ENCODE measurements around the gene THBS3.
"Not testable (repeated sequence)": the region's sequence is repeated elsewhere in the genome, so short reads cannot be mapped to it uniquely, and the experiment has no call there.

Gene THBS3

DNA sequence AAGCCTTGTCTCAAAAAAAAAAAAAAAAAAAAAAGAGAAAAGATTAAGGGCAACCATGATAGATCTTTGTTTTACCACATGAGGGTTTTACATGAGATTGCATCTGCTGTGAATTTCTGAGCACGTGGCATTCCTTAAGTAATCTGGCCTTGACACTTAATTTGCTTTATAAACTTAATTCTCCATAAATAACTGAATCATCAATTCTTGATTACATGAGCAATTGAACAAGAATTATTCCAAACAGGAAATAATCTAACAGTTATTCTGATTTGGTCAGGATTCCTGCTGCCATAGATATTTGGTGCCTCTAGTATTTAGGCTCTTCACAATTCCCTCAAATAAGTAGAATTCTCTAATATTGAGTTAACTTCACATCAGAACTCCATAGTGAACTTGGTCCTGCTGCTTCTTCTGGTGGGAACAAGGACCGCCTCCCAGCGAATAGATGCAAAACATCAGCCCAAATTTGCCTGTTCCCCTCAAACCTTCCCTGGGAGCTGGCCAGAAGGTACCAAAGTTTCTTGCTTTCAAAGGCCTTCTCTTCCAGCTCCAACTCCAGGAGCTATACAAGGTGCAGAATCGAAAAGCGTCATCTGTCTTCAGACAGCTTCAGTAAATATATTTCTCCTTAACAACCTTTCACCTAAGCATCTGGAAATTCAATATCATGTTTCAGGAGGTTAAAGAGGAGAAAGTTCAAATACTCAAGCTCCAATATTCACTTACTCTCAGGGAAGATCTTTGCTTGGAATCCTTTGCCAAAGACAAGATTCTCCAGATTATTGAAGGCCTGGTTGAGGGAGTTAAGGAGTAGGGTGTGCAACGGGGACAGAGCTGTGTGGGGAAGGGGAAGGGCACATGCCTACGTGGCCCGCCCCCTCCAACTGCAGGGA is 35.6 kb downstream of the THBS3 start:
- TF ChIP-seq, protein P1, sequence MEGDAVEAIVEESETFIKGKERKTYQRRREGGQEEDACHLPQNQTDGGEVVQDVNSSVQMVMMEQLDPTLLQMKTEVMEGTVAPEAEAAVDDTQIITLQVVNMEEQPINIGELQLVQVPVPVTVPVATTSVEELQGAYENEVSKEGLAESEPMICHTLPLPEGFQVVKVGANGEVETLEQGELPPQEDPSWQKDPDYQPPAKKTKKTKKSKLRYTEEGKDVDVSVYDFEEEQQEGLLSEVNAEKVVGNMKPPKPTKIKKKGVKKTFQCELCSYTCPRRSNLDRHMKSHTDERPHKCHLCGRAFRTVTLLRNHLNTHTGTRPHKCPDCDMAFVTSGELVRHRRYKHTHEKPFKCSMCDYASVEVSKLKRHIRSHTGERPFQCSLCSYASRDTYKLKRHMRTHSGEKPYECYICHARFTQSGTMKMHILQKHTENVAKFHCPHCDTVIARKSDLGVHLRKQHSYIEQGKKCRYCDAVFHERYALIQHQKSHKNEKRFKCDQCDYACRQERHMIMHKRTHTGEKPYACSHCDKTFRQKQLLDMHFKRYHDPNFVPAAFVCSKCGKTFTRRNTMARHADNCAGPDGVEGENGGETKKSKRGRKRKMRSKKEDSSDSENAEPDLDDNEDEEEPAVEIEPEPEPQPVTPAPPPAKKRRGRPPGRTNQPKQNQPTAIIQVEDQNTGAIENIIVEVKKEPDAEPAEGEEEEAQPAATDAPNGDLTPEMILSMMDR (conservative IDR thresholded peaks at IDR 0.05; ENCODE audit: low read length): no peak
- peak overlapping the region; percentile 98 for H3K4me3 ChIP-seq (ENCODE audit: low read length)
- no peak for DNase-seq (ENCODE audit: low read depth)

DNA sequence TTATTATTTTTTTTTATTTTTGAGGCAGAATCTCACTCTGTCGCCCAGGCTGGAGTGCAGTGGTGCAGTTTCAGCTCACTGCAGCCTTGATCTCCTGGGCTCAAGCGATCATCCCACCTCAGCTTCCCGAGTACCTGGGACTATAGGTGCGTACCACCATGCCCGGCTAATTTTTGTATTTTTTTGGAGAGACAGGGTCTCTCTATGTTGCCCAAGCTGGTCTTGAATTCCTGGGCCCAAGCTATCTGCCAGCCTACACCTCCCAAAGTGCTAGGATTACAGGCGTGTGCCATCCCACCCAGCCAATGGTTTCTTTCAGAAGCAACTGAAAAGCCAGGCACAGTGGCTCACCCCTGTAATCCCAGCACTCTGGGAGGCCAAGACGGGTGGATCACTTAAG is 36.9 kb downstream of the THBS3 start:
- TF ChIP-seq, protein P1 (conservative IDR thresholded peaks at IDR 0.05; ENCODE audit: low read length): no peak
- DNase-seq (ENCODE audit: low read depth): no peak
- no peak overlapping the region for H3K4me3 ChIP-seq (ENCODE audit: low read length)

DNA sequence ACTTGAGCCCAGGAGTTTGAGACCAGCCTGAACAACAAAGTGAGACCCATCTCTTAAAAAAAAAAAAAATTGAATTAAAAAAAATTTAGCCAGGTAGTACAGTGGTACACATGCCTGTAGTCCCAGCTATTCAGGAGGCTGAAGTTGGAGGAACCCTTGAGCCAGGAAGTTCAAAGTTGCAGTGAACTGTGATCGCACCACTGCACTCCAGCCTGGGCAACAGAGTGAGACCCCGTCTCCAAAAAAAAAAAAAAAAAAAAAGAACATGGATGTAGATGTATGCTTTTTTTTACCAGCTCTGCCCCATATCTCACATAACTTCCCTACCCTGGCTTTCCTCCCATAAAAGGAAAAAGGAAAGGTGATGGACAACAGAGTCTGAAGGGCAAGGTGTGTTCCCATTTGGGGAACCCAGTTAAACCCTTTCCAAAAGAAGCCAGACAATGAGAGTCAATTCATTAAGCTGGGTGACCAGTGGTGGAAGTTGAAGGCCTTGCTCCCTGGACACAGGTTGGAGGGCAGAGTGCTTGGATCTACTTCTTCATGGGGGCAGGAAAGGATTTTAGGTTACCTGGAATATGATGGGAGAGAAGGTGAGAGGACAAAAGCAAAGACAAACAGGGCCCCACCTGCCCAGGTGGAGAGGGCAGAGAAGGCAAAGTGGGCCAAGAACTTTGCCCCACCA is 37.5 kb downstream of the THBS3 start:
- no peak for DNase-seq (ENCODE audit: low read depth)

DNA sequence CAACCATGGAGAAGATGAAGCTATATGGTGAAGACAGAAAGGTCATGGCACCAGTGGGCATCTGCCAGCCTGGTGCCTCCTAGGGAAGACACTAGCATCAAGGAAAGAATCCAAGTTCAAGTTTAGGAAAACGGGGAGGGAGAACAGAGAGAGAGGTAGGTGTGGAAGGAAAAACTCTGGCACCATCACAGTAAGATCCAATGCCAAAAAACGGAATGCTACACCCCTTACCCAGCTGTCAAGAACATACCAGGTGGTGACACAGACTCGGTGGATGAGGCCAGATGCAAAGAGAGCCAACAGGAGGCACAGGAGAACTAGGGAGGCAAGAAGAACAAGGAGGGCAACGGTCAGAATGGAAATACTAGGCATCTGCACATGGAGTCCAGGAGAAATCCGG is 38.2 kb downstream of the THBS3 start:
- TF ChIP-seq, protein P1 (conservative IDR thresholded peaks at IDR 0.05; ENCODE audit: low read length): no peak
- DNase-seq (ENCODE audit: low read depth): no peak
- H3K4me3 ChIP-seq (ENCODE audit: low read length): no peak overlapping the region

More for the DNA sequence above, 37.5 kb downstream of the THBS3 start:
- TF ChIP-seq, protein P1 (conservative IDR thresholded peaks at IDR 0.05; ENCODE audit: low read length): no peak
- H3K4me3 ChIP-seq (ENCODE audit: low read length): no peak overlapping the region

DNA sequence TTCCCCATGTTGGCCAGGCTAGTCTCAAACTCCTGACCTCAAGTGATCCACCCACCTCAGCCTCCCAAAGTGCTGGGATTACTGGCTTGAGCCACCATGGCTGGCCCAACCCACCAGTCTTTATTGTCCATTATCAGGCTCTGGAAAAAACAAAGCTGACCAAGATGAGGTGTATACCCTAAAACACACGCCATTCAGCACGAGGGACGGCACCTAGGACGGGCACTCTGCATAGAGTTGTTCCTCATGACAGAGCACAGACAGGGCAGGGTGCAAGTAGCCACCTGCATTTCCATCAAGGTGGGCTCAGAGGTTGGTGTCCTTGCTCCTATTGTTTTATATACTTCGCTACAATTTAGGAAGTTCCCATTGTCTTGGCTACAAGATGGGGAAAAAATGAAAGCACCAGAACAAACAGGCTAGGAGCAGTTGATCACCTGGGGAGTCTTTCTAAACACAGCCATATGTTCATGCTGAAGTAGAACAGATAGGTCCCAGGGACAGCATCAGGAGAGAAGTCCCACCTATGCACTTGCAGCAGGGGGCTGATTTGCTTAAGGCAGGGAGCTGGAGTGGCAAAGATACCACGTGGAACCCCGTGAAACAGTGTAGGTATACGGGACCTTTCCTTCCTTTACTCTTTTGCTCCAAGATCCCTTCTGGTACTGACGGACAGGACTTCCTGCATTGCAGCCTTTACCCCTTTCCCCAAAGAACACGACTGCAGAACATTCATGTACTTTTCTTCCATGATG is 39.1 kb downstream of the THBS3 start:
- H3K4me3 ChIP-seq (ENCODE audit: low read length): no peak overlapping the region
- DNase-seq (ENCODE audit: low read depth): no peak
- TF ChIP-seq, protein P1 (conservative IDR thresholded peaks at IDR 0.05; ENCODE audit: low read length): no peak

DNA sequence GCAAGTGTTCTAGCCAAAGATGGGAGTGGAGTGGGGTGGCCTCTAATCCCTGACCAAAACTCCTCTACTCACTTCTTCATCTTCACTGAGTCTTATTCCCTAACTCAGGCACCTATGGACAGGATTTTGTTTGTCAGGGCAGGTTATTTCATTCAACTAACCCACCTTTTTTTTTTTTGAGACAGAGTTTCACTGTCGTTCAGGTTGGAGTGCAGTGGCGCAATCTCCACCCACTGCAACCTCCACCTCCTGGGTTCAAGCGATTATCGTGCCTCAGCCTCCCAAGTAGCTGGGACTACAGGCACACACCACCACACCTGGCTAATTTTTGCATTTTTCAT is 39.6 kb downstream of the THBS3 start:
- not testable (repeated sequence) for DNase-seq (ENCODE audit: low read depth); H3K4me3 ChIP-seq (ENCODE audit: low read length)
